Activated B cell treated with CpG ODN at 0.5 μM for 24 hours (primary cell): ENCODE measurements around the gene NDUFV1. TPM values are rescaled to one million over a fixed set of nuclear protein-coding genes. Genes with fewer than 3 reads are reported as not detected.
A peak's percentile ranks its signal among the peaks of the same experiment; 100 is the strongest.

ENCODE experiments used
- ATAC-seq: fragments of 200-7000 bp; cut with Tn5 transposase; one replicate; pipeline ENCODE4 v1.10.0; 2021; ENCODE audit warnings: low read depth, mild to moderate bottlenecking, moderate library complexity
- CTCF ChIA-PET: fragments of 350-600 bp; sonication (Branson Sonifier 250); formaldehyde crosslinking; loops from one replicate; lab custom pipeline; 2021; ENCODE audit warnings: antibody characterized with exemption; lab: Charles Lee
- POLR2A ChIA-PET: fragments of 350-600 bp; sonication (Branson Sonifier 250); formaldehyde crosslinking; loops from one replicate; lab custom pipeline; 2021; ENCODE audit warnings: antibody characterized with exemption; lab: Charles Lee
- DNase-seq: peaks from one replicate; pipeline ENCODE4 v3.0.0; 2022
- H3K27ac Mint-ChIP-seq: one replicate; pipeline ENCODE4 v1.8.0; 2020; ENCODE audit warnings: mixed read lengths
- H3K27me3 Mint-ChIP-seq: one replicate; pipeline ENCODE4 v1.8.0; 2021; ENCODE audit warnings: mixed read lengths
- H3K36me3 Mint-ChIP-seq: one replicate; pipeline ENCODE4 v1.8.0; 2021; ENCODE audit warnings: low read depth, mixed read lengths
- H3K4me1 Mint-ChIP-seq: one replicate; pipeline ENCODE4 v1.8.0; 2021; ENCODE audit warnings: mixed read lengths
- H3K4me3 Mint-ChIP-seq: one replicate; pipeline ENCODE4 v1.8.0; 2020; ENCODE audit warnings: mild to moderate bottlenecking, mixed read lengths
- H3K9me3 Mint-ChIP-seq: one replicate; pipeline ENCODE4 v1.8.0; 2020; ENCODE audit warnings: mixed read lengths
- CTCF ChIP-seq: fragments of 200-600 bp; IDR thresholded peaks from one replicate; pipeline ENCODE4 v1.8.0; 2022; ENCODE audit warnings: antibody characterized with exemption, mild to moderate bottlenecking
- intact Hi-C: fragments of 100-400 bp; cut with micrococcal nuclease; formaldehyde crosslinking; loops from one replicate; pipeline ENCODE4 v1.15.1; 2024
- total RNA-seq: library from RNA; stranded (reverse); gene quantifications from 2 replicates; pipeline ENCODE4 v1.2.3, GENCODE V29; 2022

The NDUFV1 gene
- total RNA-seq, 1 donor from 2014 or later = 221 TPM

- ATAC-seq (no peak), DNase-seq (no peak)
- Mint-ChIP-seq H3K27me3 (no peaks in the 10 kb centered on the region), H3K36me3 (no peaks in the 10 kb centered on the region), H3K4me1 (peaks cover 60% of the 10 kb centered on the region), H3K27ac (peak overlapping the region; percentile 89), H3K4me3 (peak overlapping the region; percentile 88), H3K9me3 (no peaks in the 10 kb centered on the region)
- TF ChIP-seq CTCF = no peak
- CTCF ChIA-PET = interaction anchor here (0.7 to 4.2 kb wide), 6 partner anchors 9 to 21 kb away, joined by 3 to 55 read pairs (median 4); partner anchors contain the start of gene NUDT8
- POLR2A ChIA-PET = interaction anchor here (0.5 to 7.2 kb wide), 8 partner anchors 20 to 404 kb away, joined by 3 to 43 read pairs (median 4); partner anchors contain the start of genes CORO1B, GSTP1, NUDT8 and PPP1CA
- intact Hi-C loops = no loop called here
Observed at GRCh38 chr11:67649634-67650510, 43.1 kb downstream of the NDUFV1 start.

GRCh38 chr11:67651976-67652781 is 45.4 kb downstream of the NDUFV1 start:
- no peak overlapping the region for H3K4me3 Mint-ChIP-seq
- ChIA-PET POLR2A (interaction anchor here (0.8 to 2.9 kb wide), 2 partner anchors 69 to 299 kb away, joined by 5 to 11 read pairs; partner anchors contain the start of genes GSTP1 and POLD4), CTCF (interaction anchor here (2.0 kb wide), 1 partner anchor 15 kb away, joined by 6 read pairs; no protein-coding TSS in a partner anchor)
- no peaks in the 10 kb centered on the region for H3K36me3 Mint-ChIP-seq
- no peak for TF ChIP-seq CTCF
- intact Hi-C loops = no loop called here
- no peaks in the 10 kb centered on the region for H3K27me3 Mint-ChIP-seq
- ATAC-seq (no peak), DNase-seq (no peak)
- peaks cover 3% of the 10 kb centered on the region for H3K9me3 Mint-ChIP-seq
- peaks cover 39% of the 10 kb centered on the region for H3K4me1 Mint-ChIP-seq
- no peak overlapping the region for H3K27ac Mint-ChIP-seq

- Mint-ChIP-seq H3K4me1 (peaks cover 29% of the 10 kb centered on the region), H3K4me3 (no peak overlapping the region), H3K27ac (no peak overlapping the region), H3K36me3 (no peaks in the 10 kb centered on the region), H3K27me3 (no peaks in the 10 kb centered on the region), H3K9me3 (peaks cover 3% of the 10 kb centered on the region)
- DNase-seq = no peak
- intact Hi-C loops = no loop called here
- CTCF ChIA-PET = interaction anchor here (0.6 kb wide), 1 partner anchor 105 kb away, joined by 4 read pairs; no protein-coding TSS in a partner anchor
- no peak for TF ChIP-seq CTCF
- POLR2A ChIA-PET = interaction anchor here (0.7 kb wide), 1 partner anchor 216 kb away, joined by 3 read pairs; the partner anchor contains the start of gene PTPRCAP
- ATAC-seq = no peak
Observed at GRCh38 chr11:67652965-67653845, 46.5 kb downstream of the NDUFV1 start.

- Mint-ChIP-seq H3K36me3 (no peaks in the 10 kb centered on the region), H3K27me3 (no peaks in the 10 kb centered on the region), H3K4me3 (no peak overlapping the region), H3K27ac (no peak overlapping the region), H3K9me3 (peaks cover 3% of the 10 kb centered on the region), H3K4me1 (peaks cover 25% of the 10 kb centered on the region)
- ChIA-PET CTCF (no interaction called here), POLR2A (no interaction called here)
- TF ChIP-seq CTCF = no peak
- intact Hi-C loops = no loop called here
- DNase-seq (no peak), ATAC-seq (no peak)
Observed at GRCh38 chr11:67654225-67654624, 47.5 kb downstream of the NDUFV1 start.
